Left ventricle myocardium inferior (tissue), 1 donor: ENCODE data around the gene BBC3. TPM values are rescaled to one million over a fixed set of nuclear protein-coding genes. Genes with fewer than 3 reads are reported as not detected.

Source experiments
- DNase-seq: peaks from one replicate; pipeline ENCODE4 v3.0.0-alpha.2; 2020
- H3K27ac ChIP-seq: fragments of 200-600 bp; replicated peaks from 2 replicates; pipeline ENCODE4 v1.8.0; 2021
- H3K27me3 ChIP-seq: fragments of 200-600 bp; 2 replicates; pipeline ENCODE4 v1.8.0; 2021; ENCODE audit warnings: low read depth
- H3K36me3 ChIP-seq: fragments of 200-600 bp; 2 replicates; pipeline ENCODE4 v1.8.0; 2021
- H3K4me1 ChIP-seq: fragments of 200-600 bp; 2 replicates; pipeline ENCODE4 v1.8.0; 2021
- H3K4me3 ChIP-seq: fragments of 200-600 bp; 2 replicates; pipeline ENCODE4 v1.8.0; 2021; ENCODE audit warnings: mild to moderate bottlenecking, moderate library complexity
- H3K9me3 ChIP-seq: fragments of 200-600 bp; replicated peaks from 2 replicates; pipeline ENCODE4 v1.8.0; 2021
- intact Hi-C: fragments of 100-400 bp; cut with micrococcal nuclease; formaldehyde crosslinking; loops from one replicate; pipeline ENCODE4 v1.11.0; 2022
- total RNA-seq: library from RNA; stranded (reverse); fragmentation: NEBNext Ultra II Directional; extraction: Animal tissue kit (Norgen Biotek cat#: 25700); gene quantifications from one replicate; pipeline ENCODE4 v1.2.1, GENCODE V29; 2021
- TF ChIP-seq, protein P1 (sequence below): fragments of 200-600 bp; IDR thresholded peaks from 2 replicates; pipeline ENCODE4 v1.8.0; 2021; ENCODE audit warnings: antibody characterized with exemption, mild to moderate bottlenecking, borderline replicate concordance
- donor health status: DM: no; HTN: yes; CAD: no; lungs with severe emphysema.

The BBC3 gene
- total RNA-seq, 1 donor from 2014 or later, result 3.9 TPM

DNA sequence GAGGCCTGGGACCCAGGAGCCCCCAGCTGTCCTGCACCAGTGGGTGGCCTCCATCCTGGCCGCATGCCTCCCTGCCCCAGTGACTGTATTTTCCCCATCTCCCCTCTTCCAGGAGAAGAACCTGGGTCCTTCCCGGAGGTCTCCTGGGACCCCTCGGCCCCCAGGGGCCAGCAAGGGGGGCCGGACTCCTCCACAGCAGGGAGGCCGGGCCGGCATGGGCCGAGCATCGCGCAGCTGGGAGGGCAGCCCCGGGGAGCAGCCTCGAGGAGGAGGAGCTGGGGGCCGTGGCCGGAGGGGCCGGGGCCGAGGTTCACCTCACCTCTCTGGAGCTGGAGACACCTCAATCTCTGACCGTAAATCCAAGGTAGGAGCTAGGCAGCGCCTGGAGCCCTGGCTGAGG, 29.5 kb upstream of the BBC3 start:
- peaks cover 71% of the 10 kb centered on the region for H3K36me3 ChIP-seq
- no peak overlapping the region for H3K4me3 ChIP-seq
- H3K9me3 ChIP-seq, result no peaks in the 10 kb centered on the region
- DNase-seq, result no peak
- no peak overlapping the region for H3K27ac ChIP-seq
- TF ChIP-seq, protein P1, sequence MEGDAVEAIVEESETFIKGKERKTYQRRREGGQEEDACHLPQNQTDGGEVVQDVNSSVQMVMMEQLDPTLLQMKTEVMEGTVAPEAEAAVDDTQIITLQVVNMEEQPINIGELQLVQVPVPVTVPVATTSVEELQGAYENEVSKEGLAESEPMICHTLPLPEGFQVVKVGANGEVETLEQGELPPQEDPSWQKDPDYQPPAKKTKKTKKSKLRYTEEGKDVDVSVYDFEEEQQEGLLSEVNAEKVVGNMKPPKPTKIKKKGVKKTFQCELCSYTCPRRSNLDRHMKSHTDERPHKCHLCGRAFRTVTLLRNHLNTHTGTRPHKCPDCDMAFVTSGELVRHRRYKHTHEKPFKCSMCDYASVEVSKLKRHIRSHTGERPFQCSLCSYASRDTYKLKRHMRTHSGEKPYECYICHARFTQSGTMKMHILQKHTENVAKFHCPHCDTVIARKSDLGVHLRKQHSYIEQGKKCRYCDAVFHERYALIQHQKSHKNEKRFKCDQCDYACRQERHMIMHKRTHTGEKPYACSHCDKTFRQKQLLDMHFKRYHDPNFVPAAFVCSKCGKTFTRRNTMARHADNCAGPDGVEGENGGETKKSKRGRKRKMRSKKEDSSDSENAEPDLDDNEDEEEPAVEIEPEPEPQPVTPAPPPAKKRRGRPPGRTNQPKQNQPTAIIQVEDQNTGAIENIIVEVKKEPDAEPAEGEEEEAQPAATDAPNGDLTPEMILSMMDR, result no peak
- no peaks in the 10 kb centered on the region for H3K27me3 ChIP-seq
- H3K4me1 ChIP-seq, result peaks cover 34% of the 10 kb centered on the region
- intact Hi-C loops, result no loop called here

- DNase-seq, result no peak
- H3K9me3 ChIP-seq, result no peaks in the 10 kb centered on the region
- no peak overlapping the region for H3K4me3 ChIP-seq
- TF ChIP-seq, protein P1, result no peak
- peaks cover 56% of the 10 kb centered on the region for H3K36me3 ChIP-seq
- no peaks in the 10 kb centered on the region for H3K27me3 ChIP-seq
- intact Hi-C loops, result no loop called here
- H3K27ac ChIP-seq, result peak overlapping the region; percentile 96
- peaks cover 35% of the 10 kb centered on the region for H3K4me1 ChIP-seq
Measured at GRCh38 chr19:47258895-47259555, 28.0 kb upstream of the BBC3 start.

- Histone ChIP-seq H3K27ac (peak overlapping the region; percentile 96), H3K9me3 (no peaks in the 10 kb centered on the region), H3K4me1 (peaks cover 35% of the 10 kb centered on the region), H3K27me3 (no peaks in the 10 kb centered on the region), H3K4me3 (peak overlapping the region; percentile 75), H3K36me3 (peaks cover 50% of the 10 kb centered on the region)
- intact Hi-C loops, result no loop called here
- DNase-seq, result no peak
- TF ChIP-seq, protein P1, result no peak
Measured at GRCh38 chr19:47258434-47258833, 27.4 kb upstream of the BBC3 start.

- no peaks in the 10 kb centered on the region for H3K9me3 ChIP-seq
- no peak for DNase-seq
- TF ChIP-seq, protein P1, result no peak
- no peaks in the 10 kb centered on the region for H3K27me3 ChIP-seq
- H3K4me1 ChIP-seq, result peaks cover 35% of the 10 kb centered on the region
- H3K4me3 ChIP-seq, result peak overlapping the region; percentile 75
- H3K27ac ChIP-seq, result peak overlapping the region; percentile 96
- H3K36me3 ChIP-seq, result peaks cover 42% of the 10 kb centered on the region
- intact Hi-C loops, result no loop called here
Measured at GRCh38 chr19:47257411-47258169, 26.6 kb upstream of the BBC3 start.

DNA sequence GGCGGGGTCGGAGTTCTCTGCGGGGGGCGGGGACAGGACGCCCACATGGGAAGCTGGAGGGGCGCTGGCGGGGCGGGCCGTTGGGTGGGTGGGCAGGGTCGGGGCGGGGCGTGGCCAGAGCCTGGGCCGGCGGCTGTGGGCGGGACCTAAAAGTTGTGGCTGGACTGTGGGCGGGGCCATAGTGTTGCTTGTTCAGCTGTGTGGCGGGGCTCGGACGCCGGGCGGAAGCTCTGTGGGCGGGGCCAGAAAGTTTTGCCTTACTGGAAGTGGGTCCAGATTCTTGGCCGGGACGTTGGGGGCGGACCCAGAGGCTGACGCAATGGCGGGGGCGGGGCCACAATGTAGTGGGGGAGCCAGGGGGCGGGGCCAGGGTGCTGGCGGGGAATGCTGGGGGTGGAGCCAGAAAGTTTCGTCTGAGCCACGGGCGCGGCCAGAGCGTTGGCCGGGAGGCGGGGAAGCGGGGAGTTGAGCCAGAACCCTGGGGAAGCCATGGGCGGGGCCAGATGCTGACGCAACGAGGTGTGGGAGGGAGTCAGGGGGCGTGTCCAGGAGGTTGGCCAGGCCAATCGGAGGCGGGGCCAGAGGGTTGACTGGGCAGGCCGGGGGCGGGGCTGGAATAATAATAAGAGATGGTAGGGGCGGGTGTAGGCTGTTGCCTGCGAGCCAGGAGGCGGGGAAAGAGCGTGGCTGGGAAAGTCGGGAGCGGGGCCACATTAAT, 25.9 kb upstream of the BBC3 start:
- H3K27ac ChIP-seq, result peak overlapping the region; percentile 96
- intact Hi-C loops, result no loop called here
- peak; percentile 100 for DNase-seq

More for the DNA sequence above, 25.9 kb upstream of the BBC3 start:
- Histone ChIP-seq H3K4me1 (peaks cover 35% of the 10 kb centered on the region), H3K36me3 (peaks cover 34% of the 10 kb centered on the region), H3K27me3 (no peaks in the 10 kb centered on the region), H3K4me3 (peak overlapping the region; percentile 75), H3K9me3 (no peaks in the 10 kb centered on the region)
- TF ChIP-seq, protein P1, result no peak
